GM23248 (cell line): ENCODE data around the gene BHLHA15. TPM values are rescaled to one million over a fixed set of nuclear protein-coding genes. Genes with fewer than 3 reads are reported as not detected.

Source experiments
- DNase-seq: peaks from one replicate; pipeline ENCODE4 v3.0.0-alpha.2; 2015
- H2AFZ ChIP-seq: fragments of 200-600 bp; sonication (generic); 2 replicates; pipeline ENCODE4 v1.6.1; 2016; ENCODE audit warnings: antibody characterized with exemption
- H3F3A ChIP-seq: fragments of 200-600 bp; sonication (generic); 2 replicates; pipeline ENCODE4 v1.6.1; 2016; ENCODE audit warnings: mild to moderate bottlenecking, antibody characterized with exemption, mixed run types; ENCODE audit not compliant: insufficient read depth
- H3K27ac ChIP-seq: fragments of 200-600 bp; sonication (generic); 2 replicates; pipeline ENCODE4 v1.5.1; 2016; ENCODE audit warnings: mild to moderate bottlenecking
- H3K27me3 ChIP-seq: fragments of 200-600 bp; sonication (generic); replicated peaks from 2 replicates; pipeline ENCODE4 v1.6.1; 2016; ENCODE audit warnings: mild to moderate bottlenecking; ENCODE audit not compliant: insufficient read depth
- H3K36me3 ChIP-seq: fragments of 200-600 bp; sonication (generic); 2 replicates; pipeline ENCODE4 v1.6.1; 2016; ENCODE audit warnings: low read depth, mild to moderate bottlenecking
- H3K4me1 ChIP-seq: fragments of 200-600 bp; sonication (generic); 2 replicates; pipeline ENCODE4 v1.6.1; 2016; ENCODE audit warnings: mild to moderate bottlenecking; ENCODE audit not compliant: insufficient read depth
- H3K4me2 ChIP-seq: fragments of 200-600 bp; sonication (generic); one replicate; pipeline ENCODE4 v1.6.1; 2016; ENCODE audit warnings: mild to moderate bottlenecking; ENCODE audit not compliant: unreplicated experiment
- H3K4me3 ChIP-seq: fragments of 200-600 bp; sonication (generic); 2 replicates; pipeline ENCODE4 v1.5.1; 2016; ENCODE audit warnings: mild to moderate bottlenecking
- H3K79me2 ChIP-seq: fragments of 200-600 bp; sonication (generic); 2 replicates; pipeline ENCODE4 v1.6.1; 2016; ENCODE audit warnings: mild to moderate bottlenecking; ENCODE audit not compliant: insufficient read depth
- H3K9ac ChIP-seq: fragments of 200-600 bp; sonication (generic); 2 replicates; pipeline ENCODE4 v1.6.1; 2016; ENCODE audit warnings: mild to moderate bottlenecking
- H3K9me2 ChIP-seq: fragments of 200-600 bp; sonication (generic); 2 replicates; pipeline ENCODE4 v1.6.1; 2016; ENCODE audit warnings: mixed run types, mild to moderate bottlenecking, moderate library complexity; ENCODE audit not compliant: insufficient read depth
- H3K9me3 ChIP-seq: fragments of 200-600 bp; sonication (generic); one replicate; pipeline ENCODE4 v1.6.1; 2017; ENCODE audit warnings: low read depth
- H4K20me1 ChIP-seq: fragments of 200-600 bp; sonication (generic); 2 replicates; pipeline ENCODE4 v1.6.0; 2016; ENCODE audit not compliant: insufficient read depth
- EZH2 ChIP-seq: fragments of 200-600 bp; sonication (generic); IDR thresholded peaks from 2 replicates; pipeline ENCODE4 v1.6.1; 2018; ENCODE audit warnings: antibody characterized with exemption, mild to moderate bottlenecking; ENCODE audit not compliant: insufficient read depth, poor library complexity, severe bottlenecking
- EZH2phosphoT487 ChIP-seq: fragments of 200-600 bp; sonication (generic); IDR thresholded peaks from 2 replicates; pipeline ENCODE4 v1.6.1; 2018; ENCODE audit warnings: antibody characterized with exemption, moderate library complexity, mild to moderate bottlenecking, low read depth; ENCODE audit not compliant: insufficient read depth
- WGBS, 2 experiments: methylation state at CpG; one replicate each; pipeline ENCODE4 v1.1.6; 2015 to 2017; ENCODE audit warnings: low lambda C conversion rate in 2 of 2, low coverage in 1 of 2; ENCODE audit errors: missing lambda C conversion rate in 2 of 2; 5-methylcytosine and 5-hydroxymethylcytosine counted together
- in situ Hi-C: fragments of 300-500 bp; cut with MboI; formaldehyde crosslinking; loops from 2 replicates; pipeline ENCODE4 v1.15.0; 2020
- polyA plus RNA-seq: library from polyadenylated mRNA; unstranded; fragments of >200 nt; fragmentation: Nextera tagmentation; extraction: Ambion mirVana; gene quantifications from 2 replicates; pipeline ENCODE4 v1.2.1, GENCODE V29; 2016
- total RNA-seq: library from RNA; depleted of rRNA; stranded (reverse); fragments of >200 nt; shearing (Covaris generic); gene quantifications from 2 replicates; pipeline ENCODE4 v1.2.3, GENCODE V29; 2014

BHLHA15 gene
- total and polyA plus RNA-seq, 2 experiments from 2014 or later, result not detected

- Histone ChIP-seq H3F3A (no peaks in the 10 kb centered on the region), H3K4me3 (no peak overlapping the region), H3K9me3 (no peaks in the 10 kb centered on the region), H3K27me3 (no peaks in the 10 kb centered on the region), H2AFZ (no peak overlapping the region), H3K27ac (no peak overlapping the region), H3K9me2 (no peaks in the 10 kb centered on the region), H3K4me2 (no peak overlapping the region), H3K79me2 (no peaks in the 10 kb centered on the region), H3K9ac (no peak overlapping the region), H4K20me1 (no peaks in the 10 kb centered on the region), H3K36me3 (no peaks in the 10 kb centered on the region), H3K4me1 (no peaks in the 10 kb centered on the region)
- WGBS, 2 experiments, result 86 to 88% methylated on average over 18 of the region's 18 CpGs
- no peak for DNase-seq
- TF ChIP-seq EZH2, result no peak
- TF ChIP-seq EZH2phosphoT487, result no peak
- in situ Hi-C loops, result no loop called here
These were observed 16.7 kb downstream of the BHLHA15 start for GRCh38 chr7:98227939-98228338.

DNA sequence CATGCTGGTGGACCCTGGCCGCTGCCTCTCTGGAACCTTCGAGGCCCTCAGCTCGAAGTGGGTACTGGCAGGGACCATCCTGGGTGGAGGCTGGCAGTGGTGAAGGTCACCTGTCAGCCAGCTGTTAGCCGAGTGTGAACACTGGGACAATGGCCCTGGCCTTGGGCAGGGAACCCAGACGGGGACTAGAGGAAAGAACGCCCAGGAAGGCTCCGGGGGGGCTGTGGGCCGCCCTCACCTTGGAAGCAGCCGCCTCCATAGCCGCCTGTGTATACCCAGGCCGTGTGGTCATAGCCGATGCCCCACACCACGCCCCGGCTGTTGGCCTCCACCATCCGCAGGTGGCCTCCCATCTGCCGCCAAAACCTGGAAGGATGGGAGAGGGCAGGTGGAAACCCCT lies 17.6 kb downstream of the BHLHA15 start:
- no peak overlapping the region for H3K4me2 ChIP-seq
- H3K4me1 ChIP-seq, result no peaks in the 10 kb centered on the region
- TF ChIP-seq EZH2, result no peak
- no peaks in the 10 kb centered on the region for H4K20me1 ChIP-seq
- H3K27ac ChIP-seq, result no peak overlapping the region
- H3K9me3 ChIP-seq, result no peaks in the 10 kb centered on the region
- H3K9ac ChIP-seq, result no peak overlapping the region
- no peak overlapping the region for H2AFZ ChIP-seq
- no peak overlapping the region for H3K4me3 ChIP-seq
- no peaks in the 10 kb centered on the region for H3K79me2 ChIP-seq
- no peaks in the 10 kb centered on the region for H3F3A ChIP-seq
- no peaks in the 10 kb centered on the region for H3K27me3 ChIP-seq
- no peaks in the 10 kb centered on the region for H3K36me3 ChIP-seq
- in situ Hi-C loops, result no loop called here
- WGBS, 2 experiments, result 90 to 93% methylated on average over 16 of the region's 16 CpGs
- no peak for DNase-seq
- no peaks in the 10 kb centered on the region for H3K9me2 ChIP-seq

DNA sequence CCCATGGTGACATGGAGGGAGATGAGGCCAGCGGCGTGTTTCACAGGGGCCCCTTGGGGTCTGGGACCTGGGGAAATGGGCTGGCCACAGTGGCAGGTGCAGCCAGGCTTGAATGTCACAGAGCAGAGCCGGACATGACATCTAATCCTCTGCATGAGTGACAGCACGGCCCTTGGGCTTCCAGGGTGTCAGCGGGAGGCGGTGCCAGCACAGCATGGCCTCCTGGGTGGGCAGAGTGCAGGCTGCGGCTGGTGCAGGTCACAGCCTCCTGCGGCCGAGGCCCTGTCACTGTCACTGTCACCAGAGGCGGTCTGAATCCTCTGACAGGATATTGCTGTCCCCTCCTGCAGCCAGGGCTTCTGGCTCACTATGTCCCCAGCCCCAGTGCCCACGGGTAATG lies 18.2 kb downstream of the BHLHA15 start:
- Histone ChIP-seq H3K79me2 (no peaks in the 10 kb centered on the region), H3K4me1 (no peaks in the 10 kb centered on the region), H3K4me3 (no peak overlapping the region), H2AFZ (no peak overlapping the region), H3K9me3 (no peaks in the 10 kb centered on the region), H3K9me2 (no peaks in the 10 kb centered on the region), H3K9ac (no peak overlapping the region), H3K4me2 (no peak overlapping the region), H3K36me3 (no peaks in the 10 kb centered on the region), H3K27me3 (no peaks in the 10 kb centered on the region), H4K20me1 (no peaks in the 10 kb centered on the region), H3K27ac (no peak overlapping the region), H3F3A (no peaks in the 10 kb centered on the region)
- no peak for DNase-seq
- no peak for TF ChIP-seq EZH2phosphoT487
- no peak for TF ChIP-seq EZH2
- 86 to 92% methylated on average over 10 to 11 of the region's 11 CpGs for WGBS, 2 experiments
- in situ Hi-C loops, result no loop called here

- H3K9me2 ChIP-seq, result no peaks in the 10 kb centered on the region
- H3K4me3 ChIP-seq, result no peak overlapping the region
- H3K36me3 ChIP-seq, result no peaks in the 10 kb centered on the region
- no peak for TF ChIP-seq EZH2
- no peak overlapping the region for H3K4me2 ChIP-seq
- H4K20me1 ChIP-seq, result no peaks in the 10 kb centered on the region
- H3F3A ChIP-seq, result no peaks in the 10 kb centered on the region
- H2AFZ ChIP-seq, result no peak overlapping the region
- H3K9me3 ChIP-seq, result no peaks in the 10 kb centered on the region
- no peak overlapping the region for H3K27ac ChIP-seq
- 84 to 88% methylated on average over 12 to 17 of the region's 17 CpGs for WGBS, 2 experiments
- DNase-seq, result no peak
- in situ Hi-C loops, result no loop called here
- H3K27me3 ChIP-seq, result no peaks in the 10 kb centered on the region
- no peak overlapping the region for H3K9ac ChIP-seq
- H3K4me1 ChIP-seq, result no peaks in the 10 kb centered on the region
- H3K79me2 ChIP-seq, result no peaks in the 10 kb centered on the region
These were observed 18.9 kb downstream of the BHLHA15 start for GRCh38 chr7:98229991-98230745.
